ENCODE results near the gene CIAO1. TPM values are rescaled to one million over a fixed set of nuclear protein-coding genes. Genes with fewer than 3 reads are reported as not detected.

Gene CIAO1
- total RNA-seq, 4 donors from 2014 or later = 83.8 to 149 (median 119) TPM

Other genes starting within 250 kb of the CIAO1 start
- gene GPAT2, start 231.3 kb upstream of the CIAO1 start, total RNA-seq = 1 to 10 TPM; 1.2 to 7.5 (median 2.6) TPM
- 1 to 10 TPM in 2 of 4 donors, under 1 TPM in 2; 0.13 to 2.1 (median 1.0) TPM for gene ADRA2B, start 149.7 kb upstream of the CIAO1 start, total RNA-seq
- not detected for gene ASTL, start 127.7 kb upstream of the CIAO1 start, total RNA-seq
- gene DUSP2, start 120.8 kb upstream of the CIAO1 start, total RNA-seq = 1 to 10 TPM; 2.2 to 8.4 (median 2.4) TPM
- gene STARD7, start 57.4 kb upstream of the CIAO1 start, total RNA-seq = 100 to 1,000 TPM; 211 to 292 (median 266) TPM
- 10 to 100 TPM; 45.7 to 53.6 (median 48.7) TPM for gene TMEM127, start 228 bp upstream of the CIAO1 start, total RNA-seq
- 100 to 1,000 TPM in 3 of 4 donors, 10 to 100 TPM in 1; 85.3 to 123 (median 104) TPM for gene SNRNP200, start 39.3 kb downstream of the CIAO1 start, total RNA-seq
- gene ITPRIPL1, start 59.1 kb downstream of the CIAO1 start, total RNA-seq = 1 to 10 TPM in 1 of 4 donors, under 1 TPM in 2, not detected in 1; 0.63 to 1.7 (median 0.75) TPM
- gene NCAPH, start 69.5 kb downstream of the CIAO1 start, total RNA-seq = 1 to 10 TPM in 1 of 4 donors, under 1 TPM in 3; 0.46 to 1.7 (median 0.89) TPM
- under 1 TPM in 1 of 4 donors, not detected in 3; 0.40 TPM for gene NEURL3, start 239.1 kb downstream of the CIAO1 start, total RNA-seq

All from thyroid gland (tissue), 4 donors.